ENCODE results near the gene RTL1.

Gene RTL1

GRCh38 chr14:100907240-100907639, 3.7 kb upstream of the RTL1 start:
- TF ChIP-seq USF1 (IDR thresholded peaks at IDR 0.05) (no peak), CEBPB (IDR thresholded peaks at IDR 0.05) (no peak), FOXM1 (IDR thresholded peaks at IDR 0.05; ENCODE audit: borderline replicate concordance, low read depth) (no peak), MAX (IDR thresholded peaks at IDR 0.05) (no peak), CREB1 (IDR thresholded peaks at IDR 0.05; ENCODE audit: low read depth) (no peak), NFIC (IDR thresholded peaks at IDR 0.05) (no peak), ZBTB7A (IDR thresholded peaks at IDR 0.05; ENCODE audit: low read depth) (no peak), TAF1 (IDR thresholded peaks at IDR 0.05; ENCODE audit: low read depth) (no peak), RAD21 (IDR thresholded peaks at IDR 0.05; ENCODE audit: low read depth) (no peak), EGR1 (IDR thresholded peaks at IDR 0.05) (no peak), TCF12 (IDR thresholded peaks at IDR 0.05; ENCODE audit: low read depth) (no peak)

- TF ChIP-seq FOXM1 (IDR thresholded peaks at IDR 0.05; ENCODE audit: borderline replicate concordance, low read depth) (no peak), USF1 (IDR thresholded peaks at IDR 0.05) (no peak), REST (IDR thresholded peaks at IDR 0.05; ENCODE audit: low read depth) (no peak), EGR1 (IDR thresholded peaks at IDR 0.05) (no peak), CEBPB (IDR thresholded peaks at IDR 0.05) (no peak), EP300 (IDR thresholded peaks at IDR 0.05; ENCODE audit: borderline replicate concordance) (no peak), YY1 (IDR thresholded peaks at IDR 0.05; ENCODE audit: low read depth) (no peak), MAX (IDR thresholded peaks at IDR 0.05) (no peak), ZBTB7A (IDR thresholded peaks at IDR 0.05; ENCODE audit: low read depth) (no peak), TEAD4 (IDR thresholded peaks at IDR 0.05) (no peak), TAF1 (IDR thresholded peaks at IDR 0.05; ENCODE audit: low read depth) (no peak), RAD21 (IDR thresholded peaks at IDR 0.05; ENCODE audit: low read depth) (no peak), TCF12 (IDR thresholded peaks at IDR 0.05; ENCODE audit: low read depth) (no peak), CREB1 (IDR thresholded peaks at IDR 0.05; ENCODE audit: low read depth) (no peak), NFIC (IDR thresholded peaks at IDR 0.05) (no peak)
Measured at GRCh38 chr14:100906420-100906819, 2.9 kb upstream of the RTL1 start.

- no peak for TF ChIP-seq EP300 (IDR thresholded peaks at IDR 0.05; ENCODE audit: borderline replicate concordance)
- TF ChIP-seq CEBPB (IDR thresholded peaks at IDR 0.05), result no peak
- no peak for TF ChIP-seq YY1 (IDR thresholded peaks at IDR 0.05; ENCODE audit: low read depth)
- no peak for TF ChIP-seq NFIC (IDR thresholded peaks at IDR 0.05)
- no peak for TF ChIP-seq EGR1 (IDR thresholded peaks at IDR 0.05)
- no peak for TF ChIP-seq REST (IDR thresholded peaks at IDR 0.05; ENCODE audit: low read depth)
- TF ChIP-seq MAX (IDR thresholded peaks at IDR 0.05), result no peak
- TF ChIP-seq TCF12 (IDR thresholded peaks at IDR 0.05; ENCODE audit: low read depth), result no peak
- no peak for TF ChIP-seq TEAD4 (IDR thresholded peaks at IDR 0.05)
- no peak for TF ChIP-seq CREB1 (IDR thresholded peaks at IDR 0.05; ENCODE audit: low read depth)
Measured at GRCh38 chr14:100905166-100905565, 1.6 kb upstream of the RTL1 start.

GRCh38 chr14:100904307-100905087, 975 bp upstream of the RTL1 start:
- TF ChIP-seq EP300 (IDR thresholded peaks at IDR 0.05; ENCODE audit: borderline replicate concordance) (no peak), EGR1 (IDR thresholded peaks at IDR 0.05) (no peak), REST (IDR thresholded peaks at IDR 0.05; ENCODE audit: low read depth) (no peak), NFIC (IDR thresholded peaks at IDR 0.05) (no peak), USF1 (IDR thresholded peaks at IDR 0.05) (no peak), RAD21 (IDR thresholded peaks at IDR 0.05; ENCODE audit: low read depth) (no peak), TAF1 (IDR thresholded peaks at IDR 0.05; ENCODE audit: low read depth) (no peak), TCF12 (IDR thresholded peaks at IDR 0.05; ENCODE audit: low read depth) (no peak), TEAD4 (IDR thresholded peaks at IDR 0.05) (no peak), ZBTB7A (IDR thresholded peaks at IDR 0.05; ENCODE audit: low read depth) (no peak), FOXM1 (IDR thresholded peaks at IDR 0.05; ENCODE audit: borderline replicate concordance, low read depth) (no peak), CREB1 (IDR thresholded peaks at IDR 0.05; ENCODE audit: low read depth) (no peak), CEBPB (IDR thresholded peaks at IDR 0.05) (no peak), MAX (IDR thresholded peaks at IDR 0.05) (no peak)

All from Ishikawa (cell line).